NCI-H146 (cell line): ENCODE results near the gene RPN2.
A peak's percentile ranks its signal among the peaks of the same experiment; 100 is the strongest.

ENCODE experiments used
- DNase-seq: peaks from one replicate; lab custom pipeline; 2025; lab: John Stamatoyannopoulos, UW

Gene RPN2

DNA sequence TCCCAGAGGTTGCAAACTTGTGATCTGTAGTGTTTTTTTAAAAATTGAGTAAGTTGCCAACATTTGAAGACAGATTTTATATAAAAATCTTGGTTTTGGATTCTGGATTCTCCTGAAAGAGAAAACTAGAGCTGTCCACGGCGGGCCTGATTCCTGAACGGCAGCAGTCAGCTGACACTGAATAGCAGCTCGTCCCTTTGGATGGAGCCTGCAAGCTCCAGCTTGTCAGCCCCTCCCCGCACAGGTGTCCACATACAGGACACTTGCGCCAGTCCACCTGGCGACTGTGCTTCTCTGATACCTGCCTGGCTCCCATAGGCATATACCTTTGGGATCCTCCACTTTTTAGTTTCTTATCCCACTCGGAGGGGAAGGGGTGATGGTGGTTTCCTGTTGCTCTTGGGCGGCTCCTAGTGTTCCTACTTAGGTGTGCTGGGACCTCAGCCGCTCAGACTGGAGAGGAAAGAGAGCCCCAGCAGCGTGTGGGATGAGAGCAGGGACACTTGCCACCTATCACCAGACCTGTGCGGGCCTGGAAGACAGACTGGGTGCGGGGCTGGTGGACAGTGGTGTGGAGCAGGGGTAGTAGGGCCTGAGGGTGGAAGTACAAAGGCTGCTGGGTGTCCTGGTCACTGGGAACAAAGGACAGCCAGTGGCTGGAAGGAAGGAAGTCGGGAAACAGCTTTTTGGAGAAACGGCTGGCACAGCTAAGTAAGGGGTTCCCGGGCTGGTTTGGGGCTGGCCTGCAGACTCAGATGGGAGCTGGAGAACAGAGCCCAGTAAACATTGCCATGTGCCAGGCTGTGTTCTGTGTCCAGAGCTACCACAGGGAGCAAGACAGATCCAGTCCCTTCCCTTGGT is 64.2 kb downstream of the RPN2 start:
- DNase-seq, result peak; percentile 18

DNA sequence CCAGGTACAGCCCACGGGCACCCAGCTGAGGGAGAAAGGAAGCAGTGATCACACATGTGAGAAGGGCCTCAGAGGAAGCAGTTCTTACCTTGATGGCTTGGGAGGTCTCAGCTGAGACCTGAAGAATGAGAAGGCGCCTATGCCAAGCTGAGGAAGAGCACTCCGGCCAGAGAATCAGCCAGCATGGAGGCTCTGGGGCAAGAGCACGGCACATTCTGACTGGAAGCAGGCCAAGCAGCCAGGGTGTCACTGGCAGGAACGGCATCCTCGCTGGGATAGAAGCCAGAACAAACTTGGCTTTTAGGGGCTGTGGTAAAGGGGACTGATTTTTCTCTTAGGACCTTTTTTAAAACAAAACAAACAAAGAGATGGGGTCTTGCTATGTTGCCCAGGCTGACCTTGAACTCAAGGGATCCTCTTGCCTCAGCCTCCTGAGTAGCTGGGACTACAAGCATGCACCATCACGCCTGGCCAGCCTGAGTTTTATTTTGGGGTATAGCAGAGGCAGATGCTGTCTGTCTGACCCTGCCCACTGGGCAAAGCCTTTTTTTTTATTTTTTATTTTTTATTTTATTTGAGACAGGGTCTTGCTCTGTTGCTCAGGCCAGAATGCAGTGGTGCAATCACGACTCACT is 64.9 kb downstream of the RPN2 start:
- no peak for DNase-seq

DNA sequence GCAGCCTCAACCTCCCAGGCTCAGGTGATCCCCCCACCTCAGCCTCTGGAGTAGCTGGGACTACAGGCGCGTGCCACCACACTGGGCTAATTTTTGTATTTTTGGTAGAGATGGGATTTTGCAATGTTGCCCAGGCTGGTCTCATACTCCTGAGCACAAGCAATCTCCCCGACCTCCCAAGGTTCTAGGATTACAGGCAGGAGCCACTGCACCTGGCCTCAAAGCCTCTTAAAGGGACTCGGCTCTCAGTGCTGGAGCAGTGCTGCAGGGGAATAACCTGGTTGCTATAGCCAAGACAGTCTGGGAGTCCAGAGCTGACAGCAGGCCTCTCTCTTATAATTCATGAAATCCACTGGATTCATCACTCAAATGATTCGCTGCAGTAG is 65.4 kb downstream of the RPN2 start:
- DNase-seq, result peak; percentile 24

DNA sequence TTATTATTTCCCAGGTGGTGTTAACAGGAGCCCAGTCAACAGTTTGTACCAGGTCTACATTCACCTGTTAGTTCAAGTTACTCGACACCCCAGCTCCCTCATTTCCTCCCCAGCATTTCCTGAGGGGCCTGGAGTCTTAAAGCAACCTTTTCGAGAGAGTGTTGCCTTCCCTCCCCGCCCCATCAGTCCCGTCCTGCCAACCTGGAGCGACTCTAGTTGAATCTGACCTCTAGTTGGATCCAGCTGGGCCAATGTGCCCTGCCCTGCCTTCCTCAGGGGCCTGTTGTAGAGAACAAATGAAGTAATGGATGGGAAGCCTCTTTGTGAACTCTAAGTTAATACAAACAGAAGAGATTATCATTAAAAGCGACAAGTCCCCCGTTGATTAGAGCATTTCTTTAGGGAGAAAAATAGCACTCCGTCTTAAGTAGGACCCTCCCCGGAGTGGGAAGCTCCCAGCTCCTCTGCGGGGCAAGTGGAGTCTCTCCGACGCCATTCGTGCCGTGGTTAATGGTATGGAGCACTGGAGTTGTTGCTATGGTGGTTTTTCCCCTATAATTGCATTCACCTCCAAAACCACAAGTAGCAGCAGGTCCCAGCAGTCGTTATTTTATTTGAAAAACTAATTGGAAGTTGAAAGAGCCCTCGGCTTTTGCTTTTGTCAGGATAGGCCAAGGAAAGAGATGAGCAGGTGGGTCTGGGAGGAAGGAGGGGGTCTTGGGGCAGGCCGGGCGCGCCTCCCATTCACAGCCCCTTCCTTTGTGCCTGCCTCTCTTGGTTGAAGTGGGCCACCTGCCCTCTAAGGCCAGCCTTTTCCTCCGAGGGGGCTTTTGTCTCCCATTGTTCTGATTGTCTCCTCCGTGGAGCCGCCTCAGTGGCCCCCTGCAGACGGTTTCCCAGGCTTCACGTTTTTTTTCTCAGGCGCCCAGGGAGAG is 66.4 kb downstream of the RPN2 start:
- peak; percentile 98 for DNase-seq

DNA sequence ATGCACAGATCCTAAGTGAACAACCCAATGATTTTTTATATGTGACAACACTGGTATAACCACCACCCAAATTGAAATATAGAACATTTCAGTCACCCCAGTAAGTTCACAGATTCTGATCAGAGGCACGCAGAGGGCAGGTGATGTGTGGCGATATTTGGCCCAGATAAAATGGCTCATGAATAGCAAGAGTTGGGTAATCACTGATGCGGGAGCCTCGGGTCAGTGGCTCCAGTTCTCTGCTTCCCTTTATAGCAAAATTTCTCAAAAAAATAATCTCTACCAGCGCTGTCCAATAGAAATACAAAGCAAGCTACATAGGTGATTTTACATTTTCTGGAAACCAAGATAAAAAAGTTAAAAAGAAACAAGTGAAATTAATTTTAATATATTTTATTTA is 67.6 kb downstream of the RPN2 start:
- no peak for DNase-seq

DNA sequence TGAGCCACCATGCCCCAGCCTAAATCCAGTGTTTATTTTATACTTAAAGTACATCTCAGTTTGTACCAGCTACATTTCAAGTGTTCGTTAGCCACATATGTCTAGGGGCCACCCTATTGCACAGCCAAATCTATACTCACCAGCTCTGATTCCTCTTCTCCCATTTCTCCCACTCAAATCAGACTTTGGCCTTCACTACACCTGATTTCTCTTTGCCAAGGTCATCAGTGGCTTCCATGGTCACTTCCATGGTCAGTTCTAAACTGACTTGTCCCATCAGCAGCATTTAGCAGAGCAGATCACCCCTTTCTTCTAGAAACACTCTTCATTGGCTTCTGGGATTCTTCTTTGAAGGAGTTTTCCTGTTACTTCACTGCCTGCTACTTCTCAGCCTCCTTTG is 68.4 kb downstream of the RPN2 start:
- no peak for DNase-seq

DNA sequence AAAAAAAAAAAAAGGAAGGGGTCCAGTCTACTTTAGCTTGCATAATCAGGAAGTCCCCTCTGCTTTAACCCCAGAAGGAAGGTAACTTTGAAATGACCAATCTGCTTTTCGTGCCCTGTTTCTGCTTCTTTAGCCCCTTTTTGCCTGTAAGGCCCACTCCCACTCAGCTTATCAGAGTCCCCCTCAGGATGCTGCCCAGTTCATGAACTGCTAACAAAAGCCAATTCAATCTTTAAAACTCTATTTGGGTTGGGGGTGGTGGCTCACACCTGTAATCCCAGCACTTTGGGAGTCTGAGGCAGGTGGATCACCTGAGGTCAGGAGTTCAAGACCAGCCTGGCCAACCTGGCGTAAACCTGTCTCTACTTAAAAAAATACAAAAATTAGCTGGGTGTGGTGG is 70.2 kb downstream of the RPN2 start:
- no peak for DNase-seq

DNA sequence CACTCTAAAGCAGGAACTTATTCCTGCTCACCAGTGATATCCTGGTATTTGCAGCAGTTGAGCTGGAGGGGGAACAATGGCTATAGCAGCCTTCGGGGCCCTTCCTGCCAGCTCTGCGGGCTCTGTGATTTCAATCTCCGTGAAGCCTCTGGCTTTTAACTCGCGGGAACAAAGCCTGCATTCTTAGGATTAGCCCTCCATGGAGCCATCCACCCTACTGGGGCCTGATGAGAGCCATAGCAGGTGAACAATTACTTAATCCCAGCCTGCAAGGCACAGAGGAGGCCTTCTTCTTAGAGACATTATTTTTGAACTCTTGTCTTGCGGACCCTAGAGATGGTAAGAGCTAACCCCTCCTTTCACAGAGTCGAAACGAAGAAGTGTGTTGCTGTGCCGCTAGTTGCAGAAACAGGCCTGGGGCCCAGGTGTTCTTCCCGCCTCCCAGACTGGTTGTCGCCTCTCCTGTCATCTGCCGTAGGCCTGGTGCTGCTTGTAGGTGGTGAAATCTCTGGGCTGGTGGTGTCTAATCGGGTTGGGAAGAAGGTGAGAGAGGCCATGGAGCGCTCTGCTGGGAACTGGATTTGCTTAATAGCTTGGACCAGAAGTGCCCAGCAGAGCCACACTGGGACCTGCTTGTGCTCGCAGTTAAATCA is 72.8 kb downstream of the RPN2 start:
- no peak for DNase-seq

DNA sequence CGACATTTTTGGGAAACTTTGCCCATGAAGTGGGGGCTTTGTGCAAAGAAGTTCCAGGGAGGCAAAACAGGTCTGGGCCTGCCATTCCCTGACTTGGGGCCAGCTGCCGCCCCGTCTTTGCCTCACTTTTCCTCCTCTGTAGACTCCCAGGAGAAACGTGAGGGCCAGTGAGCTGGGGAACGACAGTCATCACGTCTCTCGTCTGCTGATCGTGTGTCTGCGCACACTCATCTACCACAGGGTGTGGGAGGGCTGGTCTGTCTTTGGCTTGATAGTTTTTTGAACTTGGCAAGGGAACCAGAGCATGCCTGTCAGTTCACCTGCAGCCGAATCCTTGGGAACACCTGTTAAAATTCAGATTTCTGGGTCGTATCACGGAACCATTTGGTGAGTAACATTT is 74.0 kb downstream of the RPN2 start:
- no peak for DNase-seq

DNA sequence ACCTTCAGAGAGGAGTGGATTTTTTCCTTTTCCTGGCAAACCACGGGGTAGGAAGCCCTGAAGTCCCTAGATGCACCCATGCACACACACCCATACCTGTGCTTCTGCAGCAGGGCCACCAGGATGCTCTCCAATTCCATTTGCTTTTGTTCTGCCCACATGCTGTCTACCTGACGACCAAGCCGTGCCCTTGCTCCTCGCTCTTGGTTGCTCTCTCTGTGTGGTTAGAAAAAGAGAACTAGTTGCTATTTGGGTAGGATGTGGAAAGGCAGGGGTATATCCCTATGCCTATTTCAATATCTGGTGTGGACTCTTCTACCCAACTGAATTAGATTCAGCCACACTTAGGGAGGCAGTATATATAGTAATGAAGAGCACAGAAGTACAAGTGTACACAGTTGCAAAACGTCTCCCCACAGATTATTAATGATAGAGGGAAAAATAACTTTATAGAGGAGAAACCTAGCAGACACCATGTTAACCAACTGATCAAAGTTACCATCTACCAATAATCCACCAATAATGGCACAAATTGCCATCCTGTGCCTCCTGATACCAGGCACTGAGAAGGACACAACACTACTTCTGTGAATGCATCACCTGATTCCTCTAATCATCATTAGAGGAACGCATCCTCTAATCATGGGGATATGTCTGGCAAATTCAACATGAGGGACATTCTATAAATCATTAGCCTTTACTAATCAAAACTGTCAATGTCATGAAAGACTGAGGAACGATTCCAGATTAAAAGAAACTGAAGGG is 75.2 kb downstream of the RPN2 start:
- no peak for DNase-seq

DNA sequence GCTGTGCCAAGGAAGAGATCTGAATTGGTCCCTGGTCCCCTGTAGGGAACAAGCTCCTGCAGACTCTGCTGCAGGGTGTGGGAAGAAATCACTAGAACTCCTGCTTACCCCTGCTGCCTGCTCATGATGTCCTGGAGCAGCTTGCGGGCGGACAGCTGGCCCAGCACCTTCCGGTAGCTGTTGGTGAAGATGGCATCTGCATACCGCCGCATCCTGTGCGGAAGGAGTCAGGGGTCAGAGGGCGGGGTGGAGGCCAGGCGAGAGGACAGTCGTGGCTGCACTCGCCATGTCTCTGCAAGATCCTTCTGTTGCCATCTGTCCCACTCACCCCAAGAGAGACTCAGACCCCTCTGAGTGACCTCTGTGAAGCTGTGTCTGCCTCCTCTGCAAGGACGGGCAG is 77.2 kb downstream of the RPN2 start:
- DNase-seq, result no peak

DNA sequence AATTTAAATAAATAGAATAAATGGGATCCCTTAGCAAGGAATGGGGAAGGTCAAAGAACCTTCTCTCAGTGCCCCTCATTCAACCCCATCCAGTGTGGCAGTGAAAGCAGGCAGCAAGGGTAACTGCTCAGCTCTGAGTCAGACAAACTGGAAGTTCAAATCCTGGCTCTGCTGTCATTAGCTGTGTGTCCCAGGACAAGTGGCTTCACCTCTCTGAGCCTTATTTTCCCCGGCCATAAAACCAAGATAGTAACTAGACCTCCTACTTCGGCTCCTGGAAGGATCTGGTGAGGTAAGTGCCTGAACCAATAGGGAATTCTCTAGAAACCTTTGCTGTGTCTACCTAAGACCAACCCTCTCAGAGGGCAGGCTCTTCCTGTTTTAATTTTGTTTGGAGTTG is 78.4 kb downstream of the RPN2 start:
- DNase-seq, result no peak

DNA sequence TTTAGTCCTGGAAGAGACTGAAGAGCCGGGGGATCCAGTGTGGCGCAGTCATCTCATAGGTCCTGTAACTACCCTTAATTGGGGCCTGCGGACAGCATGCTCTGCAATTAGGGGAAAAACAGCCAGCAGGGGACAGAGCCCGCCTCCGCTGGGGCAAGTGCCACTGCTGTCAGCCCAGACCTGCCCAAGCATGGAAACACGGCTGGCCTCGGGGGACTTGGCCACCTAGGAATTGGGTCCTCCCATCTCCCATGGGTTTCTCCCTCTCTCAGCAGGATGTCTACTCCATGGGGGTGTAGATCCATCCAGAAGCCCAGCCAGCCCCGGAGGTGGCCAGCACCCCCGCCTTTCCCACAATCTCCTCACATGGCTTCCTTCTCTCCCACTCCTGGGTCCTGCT is 78.9 kb downstream of the RPN2 start:
- peak; percentile 88 for DNase-seq

DNA sequence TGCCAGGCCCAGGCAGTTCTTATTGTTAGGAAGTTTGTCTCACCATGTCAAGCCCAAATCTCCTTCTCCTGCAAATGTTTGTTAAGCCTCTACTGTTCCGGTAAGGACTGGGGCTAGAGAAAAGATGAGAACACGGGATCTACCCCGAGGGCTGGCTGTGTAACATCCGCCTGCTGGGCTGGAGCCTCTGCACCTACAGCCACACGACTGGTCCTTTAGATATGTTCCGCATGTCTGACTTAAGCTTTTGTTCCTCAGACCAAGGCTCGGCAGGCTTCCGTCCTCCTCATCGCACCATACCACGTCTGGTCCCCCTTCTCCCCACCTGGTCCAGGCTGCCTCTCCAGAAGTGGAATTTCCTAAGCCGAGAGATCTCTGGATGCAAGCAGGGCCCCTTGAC is 79.9 kb downstream of the RPN2 start:
- peak; percentile 54 for DNase-seq

DNA sequence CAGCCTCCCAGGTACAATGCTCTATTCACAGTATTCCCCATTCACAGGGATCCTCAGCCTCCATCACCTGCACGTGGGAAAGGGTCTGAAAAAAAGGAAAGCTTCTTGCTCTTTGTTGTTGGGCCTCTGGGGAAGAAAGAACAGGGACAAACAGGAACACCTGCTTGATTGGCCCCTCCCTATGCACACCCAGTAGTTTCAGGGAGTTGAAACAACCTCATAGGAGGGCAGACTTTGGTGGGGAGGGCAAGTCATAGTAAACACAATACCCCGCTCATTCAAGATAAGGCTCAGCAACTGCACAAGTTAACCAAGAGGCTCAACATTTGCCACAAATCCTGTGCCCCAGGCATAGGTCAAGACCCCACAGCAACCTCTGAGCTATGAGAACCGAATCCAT is 80.7 kb downstream of the RPN2 start:
- DNase-seq, result peak; percentile 91

DNA sequence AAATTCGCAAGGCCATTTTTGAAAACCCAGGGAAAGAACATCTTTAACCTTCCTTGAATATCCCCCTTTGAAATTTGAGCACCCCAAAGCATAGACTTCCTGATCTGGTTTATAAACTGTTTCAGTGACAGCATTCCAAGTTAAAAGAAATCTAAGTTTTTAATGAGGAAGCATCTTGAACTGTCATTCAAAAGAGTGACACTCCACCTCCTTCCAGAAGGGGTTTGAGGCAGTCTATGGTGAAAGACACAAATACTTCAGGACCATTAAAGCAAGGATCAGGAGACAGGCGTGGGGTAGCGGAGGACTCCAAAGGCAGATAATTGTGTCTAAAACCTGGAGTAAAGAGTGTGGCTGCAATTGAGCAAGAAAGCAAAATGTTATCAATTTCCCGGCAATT is 81.8 kb downstream of the RPN2 start:
- no peak for DNase-seq

DNA sequence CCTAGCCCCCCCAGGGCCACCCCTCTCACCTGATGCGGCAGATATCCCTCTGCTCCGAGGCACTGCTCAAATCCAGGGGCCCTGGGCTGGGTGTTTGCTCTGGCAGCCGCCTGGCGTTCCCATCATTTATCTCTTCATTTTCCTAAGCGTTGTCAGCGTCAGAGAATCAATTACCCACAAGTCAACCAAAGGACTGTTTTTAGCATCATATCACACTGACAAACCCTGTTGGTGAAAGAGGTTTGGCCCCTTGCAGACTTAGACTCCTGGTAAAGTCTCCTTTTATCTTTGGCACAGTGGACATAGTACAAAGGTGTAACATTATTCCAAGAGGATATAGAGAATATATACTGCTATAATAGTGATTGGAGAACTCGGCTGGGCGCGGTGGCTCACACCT is 82.6 kb downstream of the RPN2 start, which contains the start of gene GHRH:
TSS of gene GHRH (minus strand) at position 101 of the 400 bp plus-strand sequence. CDS start 4,925 bp downstream, outside the sequence.
- DNase-seq, result peak; percentile 63

DNA sequence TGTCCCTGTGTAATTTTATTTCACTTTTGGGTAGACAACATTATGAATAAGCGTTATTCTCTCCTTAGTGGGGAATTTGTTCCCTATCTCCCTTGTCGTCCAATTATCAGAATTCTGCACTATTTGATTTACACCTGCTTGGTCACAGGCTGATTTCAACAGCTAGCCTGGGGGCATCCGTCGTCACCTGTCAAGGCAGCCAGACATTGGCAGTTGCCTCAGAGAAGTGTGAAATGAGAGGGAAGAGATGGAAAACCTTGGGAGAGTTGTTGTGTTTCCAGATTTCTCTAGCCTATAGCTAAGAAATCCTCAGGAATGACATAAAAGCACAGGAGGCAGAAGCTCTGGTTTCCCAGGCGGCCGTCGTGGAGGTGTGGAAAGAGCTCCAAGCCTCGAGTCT is 83.4 kb downstream of the RPN2 start:
- peak; percentile 94 for DNase-seq

DNA sequence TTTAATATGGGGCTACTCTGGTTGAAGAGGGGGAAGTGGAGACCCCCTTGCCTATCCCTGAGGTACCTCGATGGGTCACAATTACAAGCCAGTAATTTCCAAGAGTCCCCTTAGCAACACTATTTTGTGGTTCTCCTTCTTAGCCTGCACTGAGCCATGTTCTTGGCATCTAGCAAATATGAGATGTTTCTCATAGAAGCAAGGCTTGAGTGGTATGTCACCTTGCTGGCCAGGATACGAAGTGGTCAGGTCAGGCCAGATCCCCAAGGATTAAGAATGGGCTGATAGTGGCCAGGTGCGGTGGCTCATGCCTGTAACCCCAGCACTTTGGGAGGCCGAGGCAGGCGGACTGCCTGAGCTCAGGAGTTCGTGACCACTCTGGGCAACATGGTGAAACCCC is 84.6 kb downstream of the RPN2 start:
- DNase-seq, result no peak

DNA sequence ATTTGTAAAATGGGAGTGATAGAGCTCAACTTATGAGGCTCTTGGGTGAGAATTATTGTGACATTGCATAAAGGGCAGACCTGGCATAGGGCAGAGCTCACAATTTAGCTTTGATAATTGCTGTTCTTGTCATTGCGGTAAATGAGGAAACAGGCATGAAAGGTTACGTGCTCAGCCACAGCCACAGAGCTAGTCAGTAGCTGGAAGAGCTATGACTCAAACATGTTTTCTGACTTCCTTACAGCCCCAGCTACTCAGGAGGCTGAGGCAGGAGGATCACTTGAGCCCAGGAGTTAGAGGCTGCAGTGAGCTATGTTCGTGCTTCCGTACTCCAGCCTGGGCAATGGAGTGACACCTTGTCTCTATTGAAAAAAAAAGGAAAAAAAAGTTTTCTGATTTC is 86.0 kb downstream of the RPN2 start:
- DNase-seq, result no peak

DNA sequence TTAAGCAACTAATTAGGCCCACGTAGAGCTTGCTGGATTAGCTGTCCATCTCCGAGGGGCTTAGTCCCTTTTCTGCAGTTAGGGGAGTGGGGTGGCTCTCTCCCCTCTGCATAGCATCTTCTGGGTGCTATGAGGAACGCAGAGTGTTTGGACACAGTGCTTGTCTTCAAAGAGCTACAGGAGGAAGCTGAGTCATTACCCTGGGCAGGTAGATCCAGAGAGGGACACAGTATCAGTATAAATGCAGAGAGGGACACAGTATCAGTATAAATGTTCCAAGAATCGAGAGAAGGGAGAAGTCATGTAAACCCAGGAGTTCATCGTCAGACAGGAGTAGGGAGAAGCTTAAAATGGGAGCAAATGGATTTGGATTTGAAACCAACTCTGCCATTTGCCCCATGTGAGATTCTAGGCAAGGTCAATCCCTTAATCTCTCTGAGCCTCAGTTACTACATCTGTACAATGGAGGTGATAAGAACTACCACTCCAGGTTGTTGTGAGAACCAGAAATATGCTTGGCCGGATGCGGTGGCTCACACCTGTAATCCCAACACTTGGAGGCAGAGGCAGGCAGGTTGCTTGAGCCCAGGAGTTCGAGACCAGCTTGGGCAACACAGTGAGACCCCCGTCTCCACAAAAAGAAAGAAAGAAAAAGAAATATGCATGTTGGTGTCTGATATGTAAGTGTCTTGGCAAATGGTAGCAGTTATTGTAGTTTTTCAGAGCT is 88.0 kb downstream of the RPN2 start:
- DNase-seq, result no peak
